Nephron (organoid): ENCODE results near the gene OVOL3.

Experiments
- H3K27ac Mint-ChIP-seq, 3 experiments: 2 replicates each; pipeline ENCODE4 v1.8.0; 2020; ENCODE audit warnings: mixed read lengths in 3 of 3, mild to moderate bottlenecking in 2 of 3, moderate library complexity in 1 of 3
- H3K27me3 Mint-ChIP-seq: 2 replicates; pipeline ENCODE4 v1.8.0; 2021; ENCODE audit warnings: low read depth, mild to moderate bottlenecking, moderate library complexity, mixed read lengths
- H3K36me3 Mint-ChIP-seq: 2 replicates; pipeline ENCODE4 v1.8.0; 2020; ENCODE audit warnings: low read depth, mixed read lengths
- H3K4me1 Mint-ChIP-seq: 2 replicates; pipeline ENCODE4 v1.8.0; 2020; ENCODE audit warnings: mixed read lengths
- H3K4me3 Mint-ChIP-seq, 3 experiments: 2 replicates each; pipeline ENCODE4 v1.8.0; 2020; ENCODE audit warnings: mild to moderate bottlenecking in 3 of 3, mixed read lengths in 3 of 3, moderate library complexity in 2 of 3
- H3K9me3 Mint-ChIP-seq: 2 replicates; pipeline ENCODE4 v1.8.0; 2020; ENCODE audit warnings: mixed read lengths
- CTCF ChIP-seq, 3 experiments: fragments of 200-600 bp; sonication (generic); IDR thresholded peaks; one replicate each; pipeline ENCODE4 v1.5.0; 2021; ENCODE audit warnings: antibody characterized with exemption in 3 of 3; ENCODE audit not compliant: unreplicated experiment in 3 of 3

Gene OVOL3

GRCh38 chr19:36093146-36093662 lies 17.7 kb upstream of the OVOL3 start:
- no peak overlapping the region for H3K4me3 Mint-ChIP-seq
- peaks cover 3% of the 10 kb centered on the region for H3K27me3 Mint-ChIP-seq
- peaks cover 26% of the 10 kb centered on the region for H3K36me3 Mint-ChIP-seq
- H3K4me1 Mint-ChIP-seq = no peaks in the 10 kb centered on the region
- TF ChIP-seq CTCF (IDR thresholded peaks at IDR 0.05; ENCODE audit: unreplicated experiment in 3 of 3) = no peak
- H3K9me3 Mint-ChIP-seq = no peaks in the 10 kb centered on the region
- no peak overlapping the region for H3K27ac Mint-ChIP-seq

DNA sequence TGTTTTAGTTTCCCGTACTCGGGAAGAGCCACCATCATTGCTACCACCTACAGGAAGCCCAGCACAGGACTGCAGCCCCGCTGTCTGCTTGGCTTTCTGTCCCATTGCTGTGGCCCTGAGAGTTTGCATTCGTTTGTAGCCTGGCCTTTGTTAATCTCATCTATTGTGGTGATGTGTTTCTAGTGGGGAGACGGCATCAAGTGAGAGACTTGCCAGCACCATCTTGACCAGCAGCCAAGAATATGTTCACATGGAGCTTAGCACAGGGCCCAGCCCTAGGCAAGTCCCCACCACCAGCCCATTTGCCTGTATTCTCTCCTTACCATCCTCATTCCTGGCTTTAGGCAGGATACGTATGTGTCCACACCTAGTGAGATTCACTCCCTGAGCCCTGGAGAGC lies 17.3 kb upstream of the OVOL3 start:
- H3K27ac Mint-ChIP-seq = no peak overlapping the region
- H3K27me3 Mint-ChIP-seq = peaks cover 3% of the 10 kb centered on the region
- H3K4me1 Mint-ChIP-seq = no peaks in the 10 kb centered on the region
- no peaks in the 10 kb centered on the region for H3K9me3 Mint-ChIP-seq
- peaks cover 24% of the 10 kb centered on the region for H3K36me3 Mint-ChIP-seq
- no peak overlapping the region for H3K4me3 Mint-ChIP-seq
- TF ChIP-seq CTCF (IDR thresholded peaks at IDR 0.05; ENCODE audit: unreplicated experiment in 3 of 3) = no peak

GRCh38 chr19:36097036-36097435 lies 13.9 kb upstream of the OVOL3 start:
- Mint-ChIP-seq H3K9me3 (no peaks in the 10 kb centered on the region), H3K4me3 (no peak overlapping the region), H3K4me1 (no peaks in the 10 kb centered on the region), H3K27ac (no peak overlapping the region), H3K36me3 (peaks cover 18% of the 10 kb centered on the region), H3K27me3 (peaks cover 3% of the 10 kb centered on the region)
- TF ChIP-seq CTCF (IDR thresholded peaks at IDR 0.05; ENCODE audit: unreplicated experiment in 3 of 3) = no peak

DNA sequence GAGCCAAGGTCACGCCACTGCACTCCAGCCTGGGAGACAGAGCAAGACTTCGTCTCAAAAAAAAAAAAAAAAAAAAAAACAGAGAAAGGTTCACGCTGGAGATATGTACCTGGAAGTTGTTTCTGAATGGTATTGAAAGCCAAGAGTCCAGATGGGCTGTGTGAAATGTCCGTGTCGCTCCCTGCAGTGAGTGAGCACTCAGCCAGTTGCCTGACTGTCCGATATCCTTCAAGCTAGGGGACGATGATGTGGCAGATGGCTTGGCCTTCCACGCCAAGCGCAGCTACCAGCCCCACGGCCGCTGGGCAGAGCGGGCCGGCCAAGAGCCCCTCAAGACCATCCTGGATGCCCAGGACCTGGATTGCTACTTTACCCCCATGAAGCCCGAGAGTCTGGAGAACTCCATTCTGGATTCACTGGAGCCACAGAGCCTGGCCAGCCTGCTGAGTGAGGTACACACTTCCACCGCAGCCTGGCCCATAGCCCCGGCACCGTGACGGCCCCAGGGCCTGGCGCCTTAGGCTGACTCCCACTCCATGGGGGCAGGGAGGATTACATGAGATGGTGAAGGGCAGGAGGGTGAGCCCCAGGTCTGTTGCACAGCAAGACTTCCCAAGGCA lies 11.7 kb upstream of the OVOL3 start:
- H3K9me3 Mint-ChIP-seq = no peaks in the 10 kb centered on the region

DNA sequence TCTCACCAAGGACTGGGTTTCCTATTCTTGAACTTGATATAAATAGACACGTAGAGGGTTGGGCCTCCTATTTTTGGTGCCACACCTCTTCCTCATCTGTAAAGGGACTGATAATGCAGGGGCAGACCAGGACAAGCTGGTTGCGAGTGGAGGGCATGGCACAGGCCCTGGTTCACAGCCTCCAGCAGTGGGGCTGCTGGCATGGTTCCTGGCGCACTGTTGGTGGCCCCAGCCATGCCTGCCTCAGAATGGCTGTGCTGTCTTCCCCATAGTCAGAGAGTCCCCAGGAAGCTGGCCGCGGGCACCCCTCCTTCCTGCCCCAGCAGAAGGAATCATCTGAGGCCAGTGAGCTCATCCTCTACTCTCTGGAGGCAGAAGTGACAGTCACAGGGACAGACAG lies 10.5 kb upstream of the OVOL3 start:
- Mint-ChIP-seq H3K4me3 (no peak overlapping the region), H3K27me3 (no peaks in the 10 kb centered on the region), H3K36me3 (peaks cover 9% of the 10 kb centered on the region), H3K9me3 (no peaks in the 10 kb centered on the region), H3K27ac (no peak overlapping the region), H3K4me1 (no peaks in the 10 kb centered on the region)
- TF ChIP-seq CTCF (IDR thresholded peaks at IDR 0.05; ENCODE audit: unreplicated experiment in 3 of 3) = no peak

More for the DNA sequence above, 11.7 kb upstream of the OVOL3 start:
- Mint-ChIP-seq H3K4me1 (no peaks in the 10 kb centered on the region), H3K4me3 (no peak overlapping the region), H3K27ac (no peak overlapping the region), H3K36me3 (peaks cover 9% of the 10 kb centered on the region), H3K27me3 (no peaks in the 10 kb centered on the region)
- no peak for TF ChIP-seq CTCF (IDR thresholded peaks at IDR 0.05; ENCODE audit: unreplicated experiment in 3 of 3)
